H1 (cell line): ENCODE measurements around the gene ARL8A. TPM values are rescaled to one million over a fixed set of nuclear protein-coding genes. Genes with fewer than 3 reads are reported as not detected.

Experiments
- CREB1 ChIP-seq: IDR thresholded peaks from 2 replicates; pipeline ENCODE4 v1.6.1; 2012; ENCODE audit warnings: inconsistent platforms
- POLR2A ChIP-seq, 2 experiments: IDR thresholded peaks; 1 replicate in 1 of 2; 2 replicates in 1 of 2; pipeline ENCODE4 v1.6.1; 2011; ENCODE audit warnings: low read depth in 2 of 2, low read length in 2 of 2, mild to moderate bottlenecking in 2 of 2; ENCODE audit errors: control extremely low read depth in 1 of 2
- TAF7 ChIP-seq: optimal IDR thresholded peaks from 2 replicates; pipeline ENCODE3; 2011; ENCODE audit warnings: low read depth, mild to moderate bottlenecking, inconsistent platforms, low read length, moderate library complexity, borderline replicate concordance
- polyA plus RNA-seq, 7 experiments: library from polyadenylated mRNA; depleted of rRNA in 3 of 7; stranded (reverse) in 5 of 7; unstranded in 2 of 7; fragments of >200 nt in 5 of 7; fragments of 200-250 nt in 2 of 7; gene quantifications; 1 replicate in 5 of 7; 2 replicates in 1 of 7; 4 replicates in 1 of 7; pipeline versions ENCODE4 v1.2.1 to v1.2.3, GENCODE V29; 2011 to 2013; ENCODE audit warnings: missing spikeins in 2 of 7, mixed read lengths in 2 of 7
- total RNA-seq: library from RNA; stranded (reverse); fragmentation: NEBNext Ultra II Directional; extraction: Animal tissue kit (Norgen Biotek cat#: 25700); gene quantifications from 2 replicates; pipeline ENCODE4 v1.2.1, GENCODE V29; 2021

ARL8A gene
- total and polyA plus RNA-seq, 2 of the 8 experiments (the other 6 are each of a cell fraction or from before 2014, with no cell fraction given) = 40.3 to 58.7 TPM

DNA sequence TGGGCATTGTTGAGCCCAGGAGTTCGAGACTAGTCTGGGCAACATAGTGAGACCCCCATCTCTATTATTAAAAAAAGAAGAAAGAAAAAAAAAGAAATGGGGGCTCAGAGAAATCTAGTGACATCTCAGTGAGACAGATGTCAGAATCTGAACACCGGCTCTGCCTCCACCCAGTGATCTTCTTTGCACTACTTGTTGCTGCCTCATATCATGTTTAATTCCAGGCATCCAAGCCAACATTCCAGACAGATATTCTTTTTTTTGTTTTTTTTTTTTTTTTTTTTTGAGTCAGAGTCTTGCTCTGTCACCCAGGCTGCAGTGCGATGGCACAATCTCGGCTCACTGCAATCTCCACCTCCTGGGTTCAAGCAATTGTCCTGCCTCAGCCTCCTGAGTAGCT is 5.0 kb upstream of the ARL8A start (continued):
- no peak for TF ChIP-seq TAF7
- no peak for TF ChIP-seq POLR2A (IDR thresholded peaks at IDR 0.05; ENCODE audit: control extremely low read depth in 1 of 2, low read depth in 2 of 2, low read length in 2 of 2)
- TF ChIP-seq CREB1 = no peak
